GM12891 (cell line): Measurements from ENCODE around the gene TP73.

ENCODE experiments used
- PAX5 ChIP-seq: IDR thresholded peaks from 2 replicates; pipeline ENCODE4 v1.6.1; 2011; ENCODE audit warnings: low read length, moderate library complexity, mild to moderate bottlenecking; ENCODE audit not compliant: insufficient read depth, severe bottlenecking
- POLR2A ChIP-seq: IDR thresholded peaks from 2 replicates; pipeline ENCODE4 v1.6.1; 2011; ENCODE audit warnings: low read depth, low read length, control low read depth
- POLR2AphosphoS5 ChIP-seq: IDR thresholded peaks from 2 replicates; pipeline ENCODE4 v1.6.1; 2011; ENCODE audit warnings: low read depth, low read length, control low read depth
- POU2F2 ChIP-seq: IDR thresholded peaks from 2 replicates; pipeline ENCODE4 v1.6.1; 2011; ENCODE audit warnings: low read depth, mild to moderate bottlenecking, control low read depth, low read length, moderate library complexity
- SPI1 ChIP-seq: IDR thresholded peaks from 2 replicates; pipeline ENCODE4 v1.6.1; 2011; ENCODE audit warnings: low read depth, low read length, control low read depth
- TAF1 ChIP-seq: IDR thresholded peaks from 2 replicates; pipeline ENCODE4 v1.6.1; 2011; ENCODE audit warnings: low read depth, low read length, control low read depth

- no peak for TF ChIP-seq POLR2A
- TF ChIP-seq POLR2AphosphoS5: no peak
- no peak for TF ChIP-seq POU2F2
- TF ChIP-seq SPI1: no peak
- TF ChIP-seq TAF1: no peak
- TF ChIP-seq PAX5: no peak
These were observed 27.6 kb downstream of the TP73 start for GRCh38 chr1:3679799-3680453.
